Neuron (in vitro differentiated cells): Measurements from ENCODE around the gene ANKMY2.
"Not testable (repeated sequence)": the region's sequence is repeated elsewhere in the genome, so short reads cannot be mapped to it uniquely, and the experiment has no call there.

Source experiments
- H2AFZ ChIP-seq: one replicate; pipeline ENCODE4 v1.6.1; 2013; ENCODE audit warnings: low read depth, mild to moderate bottlenecking, inconsistent platforms, low read length, moderate library complexity
- H3K27me3 ChIP-seq: one replicate; pipeline ENCODE4 v1.6.1; 2013; ENCODE audit warnings: low read length; ENCODE audit not compliant: insufficient read depth
- H3K36me3 ChIP-seq: one replicate; pipeline ENCODE4 v1.6.1; 2013; ENCODE audit warnings: low read length; ENCODE audit not compliant: insufficient read depth
- H3K4me1 ChIP-seq: one replicate; pipeline ENCODE4 v1.6.1; 2013; ENCODE audit warnings: low read length; ENCODE audit not compliant: insufficient read depth
- H3K4me3 ChIP-seq: 2 replicates; pipeline ENCODE4 v1.5.1; 2013; ENCODE audit warnings: mild to moderate bottlenecking, low read length, moderate library complexity
- H3K9me3 ChIP-seq: one replicate; pipeline ENCODE4 v1.6.1; 2013; ENCODE audit warnings: low read length

ANKMY2 gene

GRCh38 chr7:16645593-16646471, at the start of gene ANKMY2, which contains the start of gene BZW2:
ANKMY2 (minus strand) TSS chr7:16645754; CDS start chr7:16645573, 181 bp downstream.
BZW2 (plus strand) TSS chr7:16646181; CDS start chr7:16665444, 19,263 bp downstream.
- peak within 1 kb of the TSS; percentile 85 for H3K4me3 ChIP-seq

GRCh38 chr7:16694806-16695205, 49.3 kb upstream of the ANKMY2 start:
- Histone ChIP-seq H3K36me3 (peaks cover 67% of the 10 kb centered on the region), H3K4me1 (peaks cover 17% of the 10 kb centered on the region), H2AFZ (no peak overlapping the region), H3K9me3 (no peaks in the 10 kb centered on the region), H3K4me3 (no peak overlapping the region), H3K27me3 (no peaks in the 10 kb centered on the region)

More at GRCh38 chr7:16645593-16646471, at the start of gene ANKMY2, which contains the start of gene BZW2:
- H3K36me3 ChIP-seq: no peaks in the 10 kb centered on the region
- H2AFZ ChIP-seq: peak within 1 kb of the TSS; percentile 65
- no peaks in the 10 kb centered on the region for H3K9me3 ChIP-seq
- H3K4me1 ChIP-seq: peaks cover 37% of the 10 kb centered on the region
- H3K27me3 ChIP-seq: no peaks in the 10 kb centered on the region

GRCh38 chr7:16693601-16694318, 48.2 kb upstream of the ANKMY2 start:
- H3K4me3 ChIP-seq: no peak overlapping the region
- H3K27me3 ChIP-seq: no peaks in the 10 kb centered on the region
- no peaks in the 10 kb centered on the region for H3K9me3 ChIP-seq
- peaks cover 17% of the 10 kb centered on the region for H3K4me1 ChIP-seq
- H2AFZ ChIP-seq: no peak overlapping the region
- peaks cover 62% of the 10 kb centered on the region for H3K36me3 ChIP-seq

GRCh38 chr7:16691241-16691640, 45.7 kb upstream of the ANKMY2 start:
- Histone ChIP-seq H3K4me1 (no peaks in the 10 kb centered on the region), H3K27me3 (no peaks in the 10 kb centered on the region), H3K36me3 (peaks cover 56% of the 10 kb centered on the region), H3K9me3 (no peaks in the 10 kb centered on the region), H2AFZ (no peak overlapping the region), H3K4me3 (no peak overlapping the region)

- no peak overlapping the region for H2AFZ ChIP-seq
- H3K36me3 ChIP-seq: peaks cover 57% of the 10 kb centered on the region
- no peaks in the 10 kb centered on the region for H3K4me1 ChIP-seq
- no peaks in the 10 kb centered on the region for H3K9me3 ChIP-seq
- no peaks in the 10 kb centered on the region for H3K27me3 ChIP-seq
- H3K4me3 ChIP-seq: no peak overlapping the region
Observed at GRCh38 chr7:16688249-16688648, 42.7 kb upstream of the ANKMY2 start.

GRCh38 chr7:16685535-16685934, 40.0 kb upstream of the ANKMY2 start:
- H3K36me3 ChIP-seq: peaks cover 61% of the 10 kb centered on the region
- H3K4me3 ChIP-seq: no peak overlapping the region
- H3K27me3 ChIP-seq: no peaks in the 10 kb centered on the region
- no peaks in the 10 kb centered on the region for H3K9me3 ChIP-seq
- H3K4me1 ChIP-seq: no peaks in the 10 kb centered on the region
- no peak overlapping the region for H2AFZ ChIP-seq

- H3K27me3 ChIP-seq: no peaks in the 10 kb centered on the region
- no peaks in the 10 kb centered on the region for H3K4me1 ChIP-seq
- H3K9me3 ChIP-seq: no peaks in the 10 kb centered on the region
- H2AFZ ChIP-seq: no peak overlapping the region
- peaks cover 62% of the 10 kb centered on the region for H3K36me3 ChIP-seq
- H3K4me3 ChIP-seq: no peak overlapping the region
Observed at GRCh38 chr7:16684935-16685334, 39.4 kb upstream of the ANKMY2 start.

- not testable (repeated sequence) for H3K27me3 ChIP-seq, H2AFZ ChIP-seq, H3K4me3 ChIP-seq, H3K9me3 ChIP-seq, H3K4me1 ChIP-seq
- peaks cover 52% of the 10 kb centered on the region for H3K36me3 ChIP-seq
Observed at GRCh38 chr7:16678645-16679566, 33.4 kb upstream of the ANKMY2 start.

- H3K27me3 ChIP-seq: no peaks in the 10 kb centered on the region
- H3K4me3 ChIP-seq: no peak overlapping the region
- H3K9me3 ChIP-seq: no peaks in the 10 kb centered on the region
- H3K4me1 ChIP-seq: no peaks in the 10 kb centered on the region
- H3K36me3 ChIP-seq: peaks cover 46% of the 10 kb centered on the region
- H2AFZ ChIP-seq: no peak overlapping the region
Observed at GRCh38 chr7:16677978-16678494, 32.5 kb upstream of the ANKMY2 start.

- H3K9me3 ChIP-seq: peaks cover 2% of the 10 kb centered on the region
- peaks cover 25% of the 10 kb centered on the region for H3K36me3 ChIP-seq
- no peak overlapping the region for H3K4me3 ChIP-seq
- no peaks in the 10 kb centered on the region for H3K4me1 ChIP-seq
- H2AFZ ChIP-seq: no peak overlapping the region
- no peaks in the 10 kb centered on the region for H3K27me3 ChIP-seq
Observed at GRCh38 chr7:16675277-16675676, 29.7 kb upstream of the ANKMY2 start.

GRCh38 chr7:16671811-16672210, 26.3 kb upstream of the ANKMY2 start:
- Histone ChIP-seq H3K36me3 (peaks cover 28% of the 10 kb centered on the region), H2AFZ (no peak overlapping the region), H3K9me3 (peaks cover 2% of the 10 kb centered on the region), H3K27me3 (no peaks in the 10 kb centered on the region), H3K4me1 (peaks cover 8% of the 10 kb centered on the region), H3K4me3 (no peak overlapping the region)

- H3K36me3 ChIP-seq: peaks cover 32% of the 10 kb centered on the region
- peaks cover 8% of the 10 kb centered on the region for H3K4me1 ChIP-seq
- no peaks in the 10 kb centered on the region for H3K27me3 ChIP-seq
- H2AFZ ChIP-seq: no peak overlapping the region
- no peak overlapping the region for H3K4me3 ChIP-seq
- peaks cover 2% of the 10 kb centered on the region for H3K9me3 ChIP-seq
Observed at GRCh38 chr7:16670731-16671344, 25.3 kb upstream of the ANKMY2 start.
